T-helper 2 cell (primary cell): ENCODE measurements around the gene FBXW10B.
"Not testable (repeated sequence)": the region's sequence is repeated elsewhere in the genome, so short reads cannot be mapped to it uniquely, and the experiment has no call there.

ENCODE experiments used
- DNase-seq, 5 experiments: peaks; one replicate each; pipeline versions ENCODE4 v3.0.0 to v3.0.0-alpha.2; 2012 to 2022

Gene FBXW10B

DNA sequence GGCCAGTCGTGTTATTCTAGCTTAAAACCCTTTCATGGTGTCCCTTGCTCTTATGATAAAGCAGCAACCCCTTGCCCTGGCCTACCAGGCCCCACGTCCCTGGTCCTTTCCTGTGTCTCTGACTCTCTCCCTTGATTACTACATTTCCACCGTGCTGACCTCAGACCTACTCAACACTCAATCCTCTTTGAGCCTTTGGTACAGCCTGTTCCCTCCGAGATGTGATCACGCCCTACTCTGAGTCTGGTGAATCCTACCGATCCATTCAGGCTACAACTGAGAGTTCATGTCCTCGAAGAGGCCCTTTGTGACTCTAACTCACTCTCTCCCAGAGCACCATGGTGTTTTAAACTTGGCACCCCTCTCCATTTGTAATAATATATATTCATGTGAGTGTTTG is 10.5 kb upstream of the FBXW10B start:
- DNase-seq, result not testable (repeated sequence)

- not testable (repeated sequence) for DNase-seq
Observed at GRCh38 chr17:15623661-15624209, 4.2 kb upstream of the FBXW10B start.

- DNase-seq, result not testable (repeated sequence)
Observed at GRCh38 chr17:15623255-15623654, 3.8 kb upstream of the FBXW10B start.

- not testable (repeated sequence) for DNase-seq
Observed at GRCh38 chr17:15622124-15622523, 2.6 kb upstream of the FBXW10B start.

DNA sequence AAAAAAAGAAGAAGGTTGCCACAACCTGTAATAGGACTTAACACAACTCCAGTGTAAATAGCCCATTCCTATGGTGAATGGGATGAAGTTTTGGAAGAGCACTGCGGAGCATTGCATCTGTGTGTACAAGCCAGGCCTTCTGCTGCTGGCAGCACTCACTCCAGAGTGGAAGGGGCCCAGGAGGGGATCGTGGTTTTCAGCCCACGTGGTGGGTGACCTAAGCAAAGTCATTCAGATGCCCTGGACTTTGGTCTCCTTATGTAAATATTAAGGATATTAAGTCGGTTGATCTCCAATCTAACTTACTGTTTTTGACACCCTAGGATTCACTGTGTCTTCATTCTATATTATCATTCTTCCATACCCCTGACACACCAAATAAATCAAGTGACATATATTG is 2.7 kb downstream of the FBXW10B start:
- DNase-seq, result not testable (repeated sequence)

DNA sequence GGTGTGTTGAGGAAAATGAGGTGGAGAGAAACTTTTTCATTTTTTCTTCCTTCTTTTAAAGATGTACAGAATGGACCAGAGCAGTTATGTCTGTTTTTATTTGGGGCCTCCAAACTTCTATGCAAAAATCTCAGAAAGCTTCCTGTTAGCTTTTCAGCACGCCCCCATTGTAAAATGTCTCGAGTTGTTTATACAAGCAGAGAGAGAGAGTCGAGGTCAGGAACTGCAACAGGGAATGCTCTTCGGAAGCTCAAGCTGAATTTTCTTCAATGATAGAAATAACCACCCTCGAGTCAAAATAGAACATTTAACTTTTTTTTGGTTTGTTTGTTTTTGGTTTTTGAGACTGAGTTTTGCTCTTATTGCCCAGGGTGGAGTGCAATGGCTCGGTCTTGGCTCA is 3.7 kb downstream of the FBXW10B start:
- DNase-seq, result not testable (repeated sequence)

DNA sequence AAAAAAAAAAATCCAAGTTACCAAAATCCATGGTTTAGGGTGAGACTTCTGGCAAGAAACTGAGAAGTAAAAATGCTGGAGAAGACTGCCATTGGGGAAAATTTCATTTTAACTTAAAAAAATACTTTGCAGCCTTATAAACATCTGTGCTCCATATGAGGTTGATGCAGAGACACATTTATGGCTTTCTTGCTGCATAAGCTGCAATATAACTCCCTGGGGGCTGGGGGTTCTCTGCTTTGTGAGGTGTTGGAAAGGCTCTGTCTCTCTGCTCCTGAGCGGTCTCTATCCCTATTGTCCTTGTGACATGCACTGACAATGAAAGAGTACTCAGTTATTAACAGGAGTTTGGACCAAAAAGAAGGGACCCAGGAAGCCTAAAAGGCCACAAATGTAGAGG is 6.4 kb downstream of the FBXW10B start:
- not testable (repeated sequence) for DNase-seq

DNA sequence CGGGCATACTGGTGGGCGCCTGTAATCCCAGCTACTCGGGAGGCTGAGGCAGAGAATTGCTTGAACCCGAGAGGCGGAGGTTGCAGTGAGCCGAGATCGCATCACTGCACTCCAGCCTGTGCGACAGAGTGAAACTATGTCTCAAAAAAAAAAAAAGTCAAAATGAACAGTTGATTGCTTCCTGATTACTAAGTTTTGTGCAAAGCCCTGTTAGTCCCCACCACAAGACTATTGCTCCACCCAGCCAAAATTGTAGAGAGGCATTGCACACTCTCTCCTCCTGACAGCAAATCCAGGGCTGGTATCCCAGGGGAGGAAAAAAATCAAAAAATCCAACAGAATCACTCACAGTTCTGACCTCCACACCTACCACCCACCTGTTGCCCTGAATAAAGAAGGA is 26.5 kb downstream of the FBXW10B start:
- DNase-seq, result peak in 1 of 5 experiments; percentile 61

GRCh38 chr17:15591986-15592385 is 27.5 kb downstream of the FBXW10B start:
- DNase-seq, result not testable (repeated sequence)

DNA sequence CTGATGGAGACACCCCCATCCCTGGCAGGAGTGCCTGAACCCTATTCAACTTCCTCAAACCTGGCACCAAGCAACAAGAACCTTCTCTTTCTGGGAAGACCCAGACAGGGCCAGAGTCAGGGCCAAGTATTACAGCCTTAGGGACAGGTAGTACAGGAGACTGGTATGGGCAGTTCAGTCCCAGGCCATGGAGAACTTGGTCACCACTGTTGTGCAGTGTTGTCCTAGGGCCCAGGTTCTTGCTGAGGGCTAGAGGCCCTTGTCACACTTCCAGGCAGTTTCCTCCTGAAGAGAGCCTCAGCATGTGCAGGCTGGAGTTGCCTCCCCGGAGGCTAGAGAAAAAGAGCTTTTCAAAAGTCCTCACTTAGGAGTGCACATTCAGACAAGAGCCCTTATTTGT is 28.7 kb downstream of the FBXW10B start:
- DNase-seq, result not testable (repeated sequence)

DNA sequence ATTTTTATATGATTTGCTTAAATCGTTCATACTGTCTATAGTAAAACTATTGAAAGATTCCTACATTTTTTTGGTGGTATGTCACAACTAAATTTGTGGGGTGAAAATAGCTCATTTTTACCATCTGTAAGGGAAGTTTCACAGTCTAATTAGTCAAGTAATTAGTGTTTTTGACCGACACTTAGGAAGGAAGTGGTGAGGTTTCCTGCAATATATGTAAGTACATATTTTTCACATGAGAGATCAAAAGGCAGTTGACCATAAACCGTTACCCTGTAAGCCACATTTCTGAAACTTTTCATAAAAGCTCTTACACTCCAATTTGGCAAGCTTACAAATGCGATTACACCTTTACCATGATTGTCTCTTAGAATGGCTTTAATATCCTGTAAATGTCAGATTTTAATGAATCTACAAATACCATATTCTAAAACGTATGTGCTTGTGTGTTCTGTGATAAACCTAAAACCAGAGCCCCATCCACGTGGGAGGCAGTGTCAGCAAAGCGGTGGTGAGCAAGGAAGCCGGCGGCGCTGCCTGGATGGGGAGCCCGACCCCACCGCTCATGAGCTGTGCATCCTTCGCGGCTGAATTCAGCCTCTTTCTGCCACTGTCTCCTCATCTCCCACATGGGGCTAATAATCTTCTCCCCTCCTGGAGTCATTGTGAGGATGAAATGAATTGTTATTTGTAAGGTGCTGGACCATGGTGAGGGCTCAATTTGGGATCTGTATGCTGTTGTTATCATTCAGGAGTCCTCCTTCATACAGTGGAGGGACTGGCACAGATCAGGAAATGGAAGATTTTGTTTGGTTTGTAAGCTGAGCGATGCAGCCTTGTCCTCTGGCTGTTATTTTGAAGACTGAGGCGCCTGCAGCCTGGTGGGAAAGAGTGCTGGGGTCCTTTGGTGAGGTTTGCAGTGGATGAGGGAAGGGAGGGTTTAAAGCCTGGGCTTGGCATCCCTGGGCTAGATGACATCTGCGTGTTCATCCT is 29.7 kb downstream of the FBXW10B start:
- DNase-seq, result peak in 2 of 5 experiments; percentile 10 to 69

DNA sequence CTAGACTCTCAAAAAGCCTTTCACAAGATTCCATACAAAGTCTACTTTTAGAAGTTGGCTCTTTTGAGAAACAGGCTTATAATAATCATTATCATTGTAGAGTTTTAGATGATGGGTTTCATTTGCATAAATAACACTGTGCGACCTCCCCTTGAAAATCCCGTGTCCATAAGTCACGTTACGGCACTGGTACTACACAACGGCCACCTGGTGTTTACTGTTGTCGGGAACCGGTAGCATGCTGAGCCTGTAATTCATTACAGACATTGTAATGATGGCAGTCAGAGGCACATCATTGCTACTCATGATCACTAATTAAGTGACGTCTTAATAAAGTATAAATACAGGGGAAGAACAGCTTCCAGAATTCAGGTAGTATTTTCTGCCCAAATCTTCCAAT is 31.5 kb downstream of the FBXW10B start:
- DNase-seq, result not testable (repeated sequence)

DNA sequence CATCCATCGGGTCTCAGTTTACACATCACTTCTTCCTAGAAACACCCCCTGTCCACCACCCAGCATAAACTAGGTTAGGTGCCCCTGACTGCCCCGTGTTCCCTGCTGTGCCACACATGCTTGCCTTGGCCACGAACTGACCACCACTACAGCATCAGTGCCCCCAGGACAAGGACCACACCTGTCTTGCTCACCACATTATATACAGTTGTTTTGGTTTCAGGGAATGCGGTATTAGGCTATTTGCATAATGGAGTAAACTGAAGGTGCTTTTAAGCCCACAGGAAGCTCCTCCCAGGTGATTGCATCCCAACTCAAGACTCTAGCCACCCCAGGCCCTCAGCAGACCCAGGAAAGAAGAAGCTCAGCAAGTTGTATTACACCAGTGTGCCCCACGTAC is 36.2 kb downstream of the FBXW10B start:
- not testable (repeated sequence) for DNase-seq

DNA sequence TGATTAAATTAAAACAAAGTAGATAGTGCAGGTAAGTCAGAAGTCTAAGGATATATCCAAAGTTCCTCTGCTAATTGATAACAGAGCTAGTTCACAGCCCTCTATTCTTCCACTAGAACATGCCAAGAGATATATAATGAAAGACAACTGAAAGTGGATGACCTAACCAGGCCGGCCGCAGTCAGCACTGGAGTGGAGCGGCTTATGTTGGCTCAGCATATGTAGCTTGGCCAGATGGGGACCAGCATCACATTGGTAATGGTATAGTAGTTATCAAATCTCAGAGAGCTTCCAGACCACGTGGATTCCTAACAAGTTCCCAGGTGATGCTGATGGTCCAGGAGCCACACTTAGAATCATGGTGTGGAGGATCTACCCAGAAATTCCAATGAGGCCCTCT is 38.0 kb downstream of the FBXW10B start:
- DNase-seq, result not testable (repeated sequence)

DNA sequence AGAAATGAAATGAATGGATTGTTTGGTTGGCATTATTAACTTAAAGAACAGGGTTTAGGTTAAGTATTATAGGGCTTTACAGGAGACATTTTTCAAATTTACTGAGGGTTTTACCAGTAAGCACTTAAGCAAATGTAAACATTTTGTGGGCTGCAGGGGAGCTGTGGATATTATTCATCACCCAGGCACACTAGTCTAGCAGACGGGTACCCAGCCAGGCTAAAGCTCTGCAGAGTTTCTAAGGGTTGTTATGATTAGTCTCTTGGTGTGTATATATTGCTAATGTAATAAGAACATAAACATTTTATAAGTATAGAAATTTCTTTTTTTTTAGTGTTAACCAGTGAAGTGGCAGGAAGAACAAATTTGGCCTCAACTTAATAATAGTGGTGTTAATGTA is 42.7 kb downstream of the FBXW10B start:
- DNase-seq, result not testable (repeated sequence)

DNA sequence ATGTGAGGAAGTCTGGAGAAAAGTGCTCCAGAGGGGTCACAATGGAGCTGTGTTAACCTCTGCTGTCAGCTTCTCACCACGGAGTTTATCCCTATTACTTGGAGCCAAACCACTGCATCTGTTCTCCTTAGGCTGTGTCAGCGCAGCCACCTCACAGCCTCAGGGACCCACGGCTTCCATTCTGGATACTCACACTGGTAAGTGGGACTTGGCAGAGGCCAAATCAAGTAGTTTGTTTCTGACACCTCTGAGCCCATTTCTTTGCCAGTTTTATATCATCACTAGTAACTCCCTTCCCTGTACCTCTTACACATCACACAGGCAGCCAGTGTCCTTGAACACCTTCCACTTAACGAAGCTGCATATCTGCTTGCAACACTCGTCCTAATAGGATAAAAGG is 44.8 kb downstream of the FBXW10B start:
- not testable (repeated sequence) for DNase-seq

GRCh38 chr17:15573870-15574269 is 45.6 kb downstream of the FBXW10B start:
- not testable (repeated sequence) for DNase-seq
